Naive B cell (primary cell): ENCODE results near the gene MICALL2. TPM values are rescaled to one million over a fixed set of nuclear protein-coding genes. Genes with fewer than 3 reads are reported as not detected.
A peak's percentile ranks its signal among the peaks of the same experiment; 100 is the strongest.

ENCODE experiments used
- ATAC-seq, 2 donors: fragments of 150-1000 bp; cut with Tn5 transposase; 2 replicates each; pipeline ENCODE4 v1.10.0; 2021; ENCODE audit warnings: low read depth in 2 of 2, mild to moderate bottlenecking in 2 of 2, moderate library complexity in 2 of 2
- DNase-seq: peaks from one replicate; pipeline ENCODE4 v3.0.0; 2022
- H3K27ac Mint-ChIP-seq, 6 donors: one replicate each; pipeline ENCODE4 v1.8.0; 2020 to 2022; ENCODE audit warnings: mild to moderate bottlenecking in 6 of 6, mixed read lengths in 6 of 6, moderate library complexity in 5 of 6, inconsistent platforms in 2 of 6
- H3K27me3 Mint-ChIP-seq, 3 donors: one replicate each; pipeline ENCODE4 v1.8.0; 2021 to 2022; ENCODE audit warnings: mixed read lengths in 3 of 3, mild to moderate bottlenecking in 1 of 3
- H3K36me3 Mint-ChIP-seq, 2 donors: one replicate each; pipeline ENCODE4 v1.8.0; 2020 to 2022; ENCODE audit warnings: mixed read lengths in 2 of 2, inconsistent platforms in 1 of 2, mild to moderate bottlenecking in 1 of 2
- H3K4me1 Mint-ChIP-seq, 3 donors: one replicate each; pipeline ENCODE4 v1.8.0; 2020 to 2022; ENCODE audit warnings: mixed read lengths in 3 of 3, inconsistent platforms in 1 of 3, mild to moderate bottlenecking in 1 of 3, moderate library complexity in 1 of 3
- H3K4me3 Mint-ChIP-seq, 8 donors: one replicate each; pipeline ENCODE4 v1.8.0; 2020 to 2022; ENCODE audit warnings: mild to moderate bottlenecking in 8 of 8, mixed read lengths in 8 of 8, moderate library complexity in 8 of 8, inconsistent platforms in 2 of 8
- H3K9me3 Mint-ChIP-seq, 7 donors: one replicate each; pipeline ENCODE4 v1.8.0; 2020 to 2022; ENCODE audit warnings: mixed read lengths in 7 of 7, mild to moderate bottlenecking in 5 of 7, inconsistent platforms in 2 of 7, moderate library complexity in 1 of 7
- polyA plus RNA-seq, 6 donors: library from polyadenylated mRNA; unstranded; fragments of 300-500 nt; fragmentation: Illumina TruSeq; gene quantifications; one replicate each; pipeline ENCODE4 v1.2.3, GENCODE V29; 2021; ENCODE audit warnings: low read depth in 6 of 6

The MICALL2 gene
- polyA plus RNA-seq, 6 donors from 2014 or later: not detected

GRCh38 chr7:1436608-1437007 is 22.7 kb downstream of the MICALL2 start:
- DNase-seq (no peak), ATAC-seq (no peak)
- Mint-ChIP-seq H3K4me1 (peaks cover 2 to 11% (median 4%) of the 10 kb centered on the region in 3 donors), H3K4me3 (no peak overlapping the region), H3K27ac (no peak overlapping the region), H3K36me3 (no peaks in the 10 kb centered on the region), H3K27me3 (peaks cover 7 to 15% (median 8%) of the 10 kb centered on the region in 3 donors), H3K9me3 (no peaks in the 10 kb centered on the region)

GRCh38 chr7:1434891-1435670 is 24.2 kb downstream of the MICALL2 start:
- no peak for DNase-seq
- Mint-ChIP-seq H3K27me3 (peaks cover 7 to 23% (median 8%) of the 10 kb centered on the region in 3 donors), H3K4me3 (peak overlapping the region in 1 of 8 donors; percentile 31), H3K4me1 (peaks cover 2 to 11% (median 4%) of the 10 kb centered on the region in 3 donors), H3K9me3 (no peaks in the 10 kb centered on the region), H3K27ac (peak overlapping the region in 1 of 6 donors; percentile 86), H3K36me3 (no peaks in the 10 kb centered on the region)
- no peak for ATAC-seq

GRCh38 chr7:1434165-1434718 is 25.0 kb downstream of the MICALL2 start:
- H3K27ac Mint-ChIP-seq: no peak overlapping the region
- peaks cover 2 to 11% (median 4%) of the 10 kb centered on the region in 3 donors for H3K4me1 Mint-ChIP-seq
- no peak overlapping the region for H3K4me3 Mint-ChIP-seq
- ATAC-seq (no peak), DNase-seq (no peak)
- no peaks in the 10 kb centered on the region for H3K36me3 Mint-ChIP-seq
- H3K27me3 Mint-ChIP-seq: peaks cover 7 to 23% (median 8%) of the 10 kb centered on the region in 3 donors
- H3K9me3 Mint-ChIP-seq: no peaks in the 10 kb centered on the region

- peaks cover 2 to 11% (median 4%) of the 10 kb centered on the region in 3 donors for H3K4me1 Mint-ChIP-seq
- ATAC-seq (no peak), DNase-seq (no peak)
- H3K36me3 Mint-ChIP-seq: no peaks in the 10 kb centered on the region
- peaks cover 7 to 23% (median 8%) of the 10 kb centered on the region in 3 donors for H3K27me3 Mint-ChIP-seq
- H3K27ac Mint-ChIP-seq: no peak overlapping the region
- H3K4me3 Mint-ChIP-seq: no peak overlapping the region
- no peaks in the 10 kb centered on the region for H3K9me3 Mint-ChIP-seq
These were observed 25.9 kb downstream of the MICALL2 start for GRCh38 chr7:1433128-1433920.

GRCh38 chr7:1432411-1433082 is 26.7 kb downstream of the MICALL2 start:
- peak overlapping the region in 1 of 8 donors; percentile 9 for H3K4me3 Mint-ChIP-seq
- no peaks in the 10 kb centered on the region for H3K9me3 Mint-ChIP-seq
- H3K27me3 Mint-ChIP-seq: peaks cover 7 to 23% (median 8%) of the 10 kb centered on the region in 3 donors
- no peaks in the 10 kb centered on the region for H3K36me3 Mint-ChIP-seq
- H3K27ac Mint-ChIP-seq: peak overlapping the region in 1 of 6 donors; percentile 47
- ATAC-seq (peak; percentile 77 to 85), DNase-seq (peak; percentile 62)
- peaks cover 2 to 11% (median 4%) of the 10 kb centered on the region in 3 donors for H3K4me1 Mint-ChIP-seq

- Mint-ChIP-seq H3K36me3 (no peaks in the 10 kb centered on the region), H3K9me3 (no peaks in the 10 kb centered on the region), H3K27ac (no peak overlapping the region), H3K4me3 (no peak overlapping the region), H3K4me1 (peaks cover 2 to 11% (median 4%) of the 10 kb centered on the region in 3 donors), H3K27me3 (peaks cover 7 to 23% (median 8%) of the 10 kb centered on the region in 3 donors)
- DNase-seq (no peak), ATAC-seq (no peak)
These were observed 27.5 kb downstream of the MICALL2 start for GRCh38 chr7:1431634-1432380.

GRCh38 chr7:1431226-1431625 is 28.0 kb downstream of the MICALL2 start:
- Mint-ChIP-seq H3K4me3 (no peak overlapping the region), H3K4me1 (peaks cover 2 to 11% (median 4%) of the 10 kb centered on the region in 3 donors), H3K9me3 (no peaks in the 10 kb centered on the region), H3K27ac (no peak overlapping the region), H3K27me3 (peaks cover 7 to 23% (median 8%) of the 10 kb centered on the region in 3 donors), H3K36me3 (no peaks in the 10 kb centered on the region)
- ATAC-seq (no peak), DNase-seq (no peak)

- Mint-ChIP-seq H3K27me3 (peaks cover 7 to 23% (median 8%) of the 10 kb centered on the region in 3 donors), H3K4me3 (peak overlapping the region in 1 of 8 donors; percentile 44), H3K36me3 (no peaks in the 10 kb centered on the region), H3K9me3 (no peaks in the 10 kb centered on the region), H3K4me1 (peaks cover 2 to 11% (median 4%) of the 10 kb centered on the region in 3 donors), H3K27ac (no peak overlapping the region)
- ATAC-seq (no peak), DNase-seq (no peak)
These were observed 29.0 kb downstream of the MICALL2 start for GRCh38 chr7:1430056-1430845.

- peaks cover 2 to 11% (median 4%) of the 10 kb centered on the region in 3 donors for H3K4me1 Mint-ChIP-seq
- no peak overlapping the region for H3K4me3 Mint-ChIP-seq
- H3K9me3 Mint-ChIP-seq: peaks cover 0 to 2% (median 0%) of the 10 kb centered on the region in 7 donors
- H3K36me3 Mint-ChIP-seq: no peaks in the 10 kb centered on the region
- H3K27me3 Mint-ChIP-seq: peaks cover 7 to 31% (median 16%) of the 10 kb centered on the region in 3 donors
- peak overlapping the region in 1 of 6 donors; percentile 47 for H3K27ac Mint-ChIP-seq
- DNase-seq: no peak
- no peak for ATAC-seq
These were observed 30.2 kb downstream of the MICALL2 start for GRCh38 chr7:1428941-1429501.

GRCh38 chr7:1427064-1427657 is 32.1 kb downstream of the MICALL2 start:
- H3K36me3 Mint-ChIP-seq: peaks cover 0 to 11% of the 10 kb centered on the region in 2 donors
- no peak overlapping the region for H3K4me3 Mint-ChIP-seq
- no peak for ATAC-seq
- H3K4me1 Mint-ChIP-seq: peaks cover 0 to 5% (median under 1%) of the 10 kb centered on the region in 3 donors
- DNase-seq: no peak
- H3K27ac Mint-ChIP-seq: no peak overlapping the region
- H3K9me3 Mint-ChIP-seq: peaks cover 0 to 2% (median 0%) of the 10 kb centered on the region in 7 donors
- H3K27me3 Mint-ChIP-seq: peaks cover under 1 to 33% (median 26%) of the 10 kb centered on the region in 3 donors

- peaks cover 0 to 5% (median 0%) of the 10 kb centered on the region in 3 donors for H3K4me1 Mint-ChIP-seq
These were observed 32.8 kb downstream of the MICALL2 start for GRCh38 chr7:1426474-1426873.

More at GRCh38 chr7:1426474-1426873, 32.8 kb downstream of the MICALL2 start:
- Mint-ChIP-seq H3K27me3 (peaks cover 0 to 30% (median 24%) of the 10 kb centered on the region in 3 donors), H3K27ac (no peak overlapping the region), H3K9me3 (peaks cover 0 to 2% (median 0%) of the 10 kb centered on the region in 7 donors), H3K36me3 (peaks cover 0 to 11% of the 10 kb centered on the region in 2 donors), H3K4me3 (no peak overlapping the region)
- no peak for DNase-seq
- ATAC-seq: no peak
